ENCODE results near the gene DAB2IP. TPM values are rescaled to one million over a fixed set of nuclear protein-coding genes. Genes with fewer than 3 reads are reported as not detected.

Gene DAB2IP
- total and polyA plus RNA-seq, 2 of the 4 experiments (the other 2 are of a cell fraction), result 5.6 to 17.2 TPM

GRCh38 chr9:121666294-121666693 is 14.9 kb downstream of the DAB2IP start:
- intact Hi-C loops (cut with micrococcal nuclease) (no loop called here), dilution Hi-C loops (cut with HindIII; ENCODE audit: low sequenced_read_pairs, unreplicated experiment) (no loop called here), in situ Hi-C loops (cut with MboI; ENCODE audit: low sequenced_read_pairs) (no loop called here)
- Histone ChIP-seq H3K14ac (replicated peaks; ENCODE audit: low read depth, low read length) (no peak overlapping the region), H3K4me3 (ENCODE audit: insufficient read depth, low read depth, low read length) (no peak overlapping the region), H3K4me1 (ENCODE audit: control insufficient read depth, insufficient read depth, low read length) (peaks cover 6% of the 10 kb centered on the region), H4K5ac (ENCODE audit: low read depth, low read length) (no peak overlapping the region), H2BK120ac (ENCODE audit: low read depth, low read length) (no peak overlapping the region), H2AK9ac (replicated peaks; ENCODE audit: low read depth, low read length, poor library complexity) (no peak overlapping the region), H3K9ac (ENCODE audit: low read depth, low read length) (no peak overlapping the region), H3K27me3 (ENCODE audit: control insufficient read depth, insufficient read depth, low read length) (no peaks in the 10 kb centered on the region), H3K9me3 (ENCODE audit: control insufficient read depth, insufficient read depth, low read length) (peaks cover 2% of the 10 kb centered on the region), H2AK5ac (ENCODE audit: low read depth, low read length) (no peak overlapping the region), H3K36me3 (ENCODE audit: control insufficient read depth, insufficient read depth, low read length) (no peaks in the 10 kb centered on the region), H3K18ac (ENCODE audit: low read depth, low read length) (no peak overlapping the region), H4K8ac (ENCODE audit: low read depth in 2 of 2, low read length in 2 of 2) (no peak overlapping the region), H2BK5ac (ENCODE audit: low read depth, low read length, poor library complexity, severe bottlenecking) (no peak overlapping the region), H2AFZ (replicated peaks; ENCODE audit: low read length, poor library complexity) (no peak overlapping the region), H3K23ac (ENCODE audit: low read depth, low read length) (no peak overlapping the region), H4K91ac (ENCODE audit: insufficient read depth, low read depth, low read length) (no peak overlapping the region), H2BK15ac (ENCODE audit: low read depth, low read length) (no peak overlapping the region), H3K79me1 (ENCODE audit: low read depth in 1 of 2, low read length in 2 of 2) (no peaks in the 10 kb centered on the region), H3K27ac (ENCODE audit: insufficient read depth, low read length) (no peak overlapping the region), H3K4me2 (ENCODE audit: low read depth, low read length) (no peak overlapping the region), H2BK20ac (ENCODE audit: low read depth, low read length) (no peak overlapping the region), H3K56ac (ENCODE audit: extremely low read depth, insufficient read depth, low read length) (no peak overlapping the region), H3K9me1 (ENCODE audit: insufficient read depth, low read length) (no peaks in the 10 kb centered on the region), H4K20me1 (ENCODE audit: insufficient read depth, low read length) (no peaks in the 10 kb centered on the region), H3K4ac (ENCODE audit: low read depth, low read length) (no peak overlapping the region)
- WGBS, 2 experiments (ENCODE audit: extremely low coverage in 2 of 2, insufficient read length in 1 of 2), result no CpG with 5 or more reads among the region's 8 CpGs
- no TSS peak for BruUV-seq (replicated peaks)
- DNase-seq (no peak), ATAC-seq (ENCODE audit: low read depth) (no peak)
- ChIA-PET POLR2A (ENCODE audit: unreplicated experiment) (no interaction called here), CTCF (no interaction called here)
- TF ChIP-seq CTCF (conservative IDR thresholded peaks at IDR 0.05; ENCODE audit: low read depth, low read length) (no peak), MXI1 (IDR thresholded peaks at IDR 0.05; ENCODE audit: borderline replicate concordance, low read depth, low read length) (no peak), RFX5 (IDR thresholded peaks at IDR 0.05; ENCODE audit: low read depth, low read length) (no peak), BHLHE40 (IDR thresholded peaks at IDR 0.05; ENCODE audit: low read depth, low read length) (no peak), ELK1 (IDR thresholded peaks at IDR 0.05; ENCODE audit: borderline replicate concordance, low read depth, low read length) (no peak), RCOR1 (IDR thresholded peaks at IDR 0.05; ENCODE audit: insufficient replicate concordance, low read length) (no peak), USF2 (IDR thresholded peaks at IDR 0.05; ENCODE audit: low read depth, low read length) (no peak), CEBPB (IDR thresholded peaks at IDR 0.05; ENCODE audit: low read depth, low read length) (no peak), POLR2A (IDR thresholded peaks at IDR 0.05; ENCODE audit: low read depth, low read length) (no peak), MAFK (IDR thresholded peaks at IDR 0.05; ENCODE audit: low read depth, low read length) (no peak), NFE2L2 (IDR thresholded peaks at IDR 0.05; ENCODE audit: low read depth, low read length) (no peak), SMC3 (IDR thresholded peaks at IDR 0.05; ENCODE audit: low read depth, low read length) (no peak), FOS (IDR thresholded peaks at IDR 0.05; ENCODE audit: low read depth, low read length) (no peak), CHD1 (IDR thresholded peaks at IDR 0.05; ENCODE audit: low read depth, low read length) (no peak), RAD21 (IDR thresholded peaks at IDR 0.05; ENCODE audit: low read length) (no peak), MAZ (IDR thresholded peaks at IDR 0.05; ENCODE audit: borderline replicate concordance, low read depth, low read length) (no peak)
